Mesothelial cell of epicardium (in vitro differentiated cells): Measurements from ENCODE around the gene ZCCHC18. TPM values are rescaled to one million over a fixed set of nuclear protein-coding genes. Genes with fewer than 3 reads are reported as not detected.

Source experiments
- DNase-seq, 2 experiments: peaks; one replicate each; pipeline ENCODE4 v3.0.0; 2021; ENCODE audit warnings: low spot score in 2 of 2; ENCODE audit not compliant: unreplicated experiment in 2 of 2
- H3K27ac Mint-ChIP-seq: 2 replicates; pipeline ENCODE4 v1.8.0; 2021; ENCODE audit warnings: mixed read lengths
- H3K27me3 Mint-ChIP-seq: 2 replicates; pipeline ENCODE4 v1.8.0; 2021; ENCODE audit warnings: low read depth, mixed read lengths
- H3K36me3 Mint-ChIP-seq: 2 replicates; pipeline ENCODE4 v1.8.0; 2021; ENCODE audit warnings: mixed read lengths
- H3K4me1 Mint-ChIP-seq: 2 replicates; pipeline ENCODE4 v1.8.0; 2021; ENCODE audit warnings: mixed read lengths
- H3K4me3 Mint-ChIP-seq: 2 replicates; pipeline ENCODE4 v1.8.0; 2021; ENCODE audit warnings: mild to moderate bottlenecking, moderate library complexity, mixed read lengths
- H3K9me3 Mint-ChIP-seq: 2 replicates; pipeline ENCODE4 v1.8.0; 2021; ENCODE audit warnings: mixed read lengths
- total RNA-seq: library from RNA; stranded (reverse); gene quantifications from 3 replicates; pipeline ENCODE4 v1.2.1, GENCODE V29; 2021
- TF ChIP-seq, protein P1 (sequence below): fragments of 200-600 bp; sonication (generic); IDR thresholded peaks from one replicate; pipeline ENCODE4 v1.5.0; 2021; ENCODE audit warnings: antibody characterized with exemption; ENCODE audit not compliant: unreplicated experiment

ZCCHC18 gene
- total RNA-seq, 1 donor from 2014 or later, result 3.6 TPM

DNA sequence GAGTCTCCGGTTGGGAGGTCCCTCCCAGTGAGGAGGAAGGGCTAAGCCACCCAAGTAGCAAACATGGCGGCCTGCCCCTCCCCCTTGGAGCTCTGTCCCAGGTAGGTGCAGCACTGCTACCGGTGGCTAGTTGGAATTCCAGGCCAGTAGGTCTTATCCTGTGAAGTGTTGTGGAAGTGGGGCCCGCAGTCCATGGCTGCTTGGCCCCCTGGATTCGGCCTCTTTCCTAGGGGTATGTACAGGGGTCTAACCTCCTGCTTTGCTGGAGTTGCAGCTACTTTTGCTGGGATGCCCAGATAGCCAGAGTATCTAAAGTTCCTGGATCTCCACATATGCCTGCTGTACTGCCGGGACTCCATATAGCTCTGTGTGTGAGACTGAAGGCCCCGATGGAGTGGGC lies 26.4 kb upstream of the ZCCHC18 start:
- peaks cover 14% of the 10 kb centered on the region for H3K27me3 Mint-ChIP-seq
- no peaks in the 10 kb centered on the region for H3K4me1 Mint-ChIP-seq
- peaks cover 10% of the 10 kb centered on the region for H3K9me3 Mint-ChIP-seq
- no peak overlapping the region for H3K27ac Mint-ChIP-seq
- H3K36me3 Mint-ChIP-seq, result no peaks in the 10 kb centered on the region
- no peak for DNase-seq
- H3K4me3 Mint-ChIP-seq, result no peak overlapping the region
- TF ChIP-seq, protein P1, sequence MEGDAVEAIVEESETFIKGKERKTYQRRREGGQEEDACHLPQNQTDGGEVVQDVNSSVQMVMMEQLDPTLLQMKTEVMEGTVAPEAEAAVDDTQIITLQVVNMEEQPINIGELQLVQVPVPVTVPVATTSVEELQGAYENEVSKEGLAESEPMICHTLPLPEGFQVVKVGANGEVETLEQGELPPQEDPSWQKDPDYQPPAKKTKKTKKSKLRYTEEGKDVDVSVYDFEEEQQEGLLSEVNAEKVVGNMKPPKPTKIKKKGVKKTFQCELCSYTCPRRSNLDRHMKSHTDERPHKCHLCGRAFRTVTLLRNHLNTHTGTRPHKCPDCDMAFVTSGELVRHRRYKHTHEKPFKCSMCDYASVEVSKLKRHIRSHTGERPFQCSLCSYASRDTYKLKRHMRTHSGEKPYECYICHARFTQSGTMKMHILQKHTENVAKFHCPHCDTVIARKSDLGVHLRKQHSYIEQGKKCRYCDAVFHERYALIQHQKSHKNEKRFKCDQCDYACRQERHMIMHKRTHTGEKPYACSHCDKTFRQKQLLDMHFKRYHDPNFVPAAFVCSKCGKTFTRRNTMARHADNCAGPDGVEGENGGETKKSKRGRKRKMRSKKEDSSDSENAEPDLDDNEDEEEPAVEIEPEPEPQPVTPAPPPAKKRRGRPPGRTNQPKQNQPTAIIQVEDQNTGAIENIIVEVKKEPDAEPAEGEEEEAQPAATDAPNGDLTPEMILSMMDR, result no peak

DNA sequence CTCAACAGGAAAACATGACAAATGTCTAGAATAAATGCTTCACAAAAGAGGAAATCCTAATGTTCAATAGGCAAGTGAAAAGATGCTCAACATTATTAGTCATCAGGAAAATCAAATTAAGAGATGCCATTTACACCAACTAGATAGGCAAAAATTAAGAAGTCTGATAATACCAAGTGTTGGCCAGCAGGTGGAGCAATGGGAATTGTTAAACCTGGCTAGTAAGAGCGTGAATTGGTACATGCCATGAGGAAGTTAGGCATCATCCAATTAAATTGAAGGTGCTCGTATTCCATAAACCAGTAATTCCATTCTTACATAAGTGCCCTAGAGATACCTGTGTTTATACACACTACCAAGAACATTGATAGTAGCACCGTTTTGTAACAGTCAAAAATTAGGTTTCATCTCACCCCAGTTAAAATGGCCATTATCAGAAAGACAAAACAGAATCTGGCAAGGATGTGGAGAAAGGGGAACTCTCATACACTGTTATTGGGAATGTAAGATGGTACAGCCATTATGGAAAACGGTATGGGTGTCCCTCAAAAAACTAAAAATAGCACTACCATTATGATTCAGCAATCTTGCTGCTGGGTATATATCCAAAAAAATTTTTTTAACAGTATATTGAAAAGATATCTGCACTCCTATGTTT lies 14.0 kb upstream of the ZCCHC18 start:
- DNase-seq, result no peak
- Mint-ChIP-seq H3K4me3 (no peak overlapping the region), H3K4me1 (no peaks in the 10 kb centered on the region), H3K36me3 (no peaks in the 10 kb centered on the region), H3K27me3 (peaks cover 25% of the 10 kb centered on the region), H3K9me3 (no peaks in the 10 kb centered on the region), H3K27ac (no peak overlapping the region)
- TF ChIP-seq, protein P1, result peak; percentile 72

DNA sequence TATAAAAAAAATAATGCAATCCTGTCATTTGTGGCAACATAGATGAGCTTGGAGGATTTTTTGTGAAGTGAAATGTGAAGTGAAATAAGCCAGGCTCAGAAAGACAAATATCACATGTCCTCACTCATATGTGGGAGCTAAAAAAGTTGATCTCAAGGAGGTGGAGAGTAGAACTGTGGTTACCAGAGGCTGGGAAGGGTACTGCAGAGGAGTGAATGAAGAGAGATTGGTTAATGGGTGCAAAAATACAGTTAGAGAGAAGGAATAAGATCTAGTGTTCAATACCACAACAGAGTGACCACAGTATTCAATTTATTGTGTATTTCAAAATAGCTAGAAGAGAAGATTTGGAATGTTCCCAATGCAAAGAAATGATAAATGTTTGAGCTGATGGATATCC lies 13.4 kb upstream of the ZCCHC18 start:
- no peak for DNase-seq
- Mint-ChIP-seq H3K4me3 (no peak overlapping the region), H3K4me1 (no peaks in the 10 kb centered on the region), H3K27ac (no peak overlapping the region), H3K36me3 (no peaks in the 10 kb centered on the region), H3K27me3 (peaks cover 21% of the 10 kb centered on the region), H3K9me3 (no peaks in the 10 kb centered on the region)
- TF ChIP-seq, protein P1, result no peak

DNA sequence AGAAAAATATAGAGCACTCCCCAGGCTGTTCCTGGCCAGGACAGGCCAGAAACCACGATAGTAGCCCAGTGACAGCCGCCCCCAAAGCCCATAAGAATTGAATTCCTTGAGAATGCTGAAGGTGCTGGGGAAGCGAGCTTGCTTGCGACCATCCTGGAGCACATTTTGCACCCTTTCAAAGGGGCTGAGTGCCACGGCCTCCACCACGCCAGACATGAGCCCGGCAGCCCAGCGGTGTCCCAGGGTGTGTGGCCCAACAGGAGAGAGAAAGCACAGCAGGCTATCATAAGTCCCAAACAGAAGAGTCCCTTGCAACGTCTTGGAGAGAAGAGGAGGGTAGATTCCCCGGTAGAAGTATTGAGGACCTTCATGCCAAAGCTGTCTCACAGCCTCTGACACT lies 7.6 kb upstream of the ZCCHC18 start:
- Mint-ChIP-seq H3K4me1 (no peaks in the 10 kb centered on the region), H3K9me3 (no peaks in the 10 kb centered on the region), H3K27me3 (peaks cover 7% of the 10 kb centered on the region), H3K27ac (no peak overlapping the region), H3K36me3 (peaks cover 2% of the 10 kb centered on the region), H3K4me3 (no peak overlapping the region)
- no peak for DNase-seq
- TF ChIP-seq, protein P1, result no peak

DNA sequence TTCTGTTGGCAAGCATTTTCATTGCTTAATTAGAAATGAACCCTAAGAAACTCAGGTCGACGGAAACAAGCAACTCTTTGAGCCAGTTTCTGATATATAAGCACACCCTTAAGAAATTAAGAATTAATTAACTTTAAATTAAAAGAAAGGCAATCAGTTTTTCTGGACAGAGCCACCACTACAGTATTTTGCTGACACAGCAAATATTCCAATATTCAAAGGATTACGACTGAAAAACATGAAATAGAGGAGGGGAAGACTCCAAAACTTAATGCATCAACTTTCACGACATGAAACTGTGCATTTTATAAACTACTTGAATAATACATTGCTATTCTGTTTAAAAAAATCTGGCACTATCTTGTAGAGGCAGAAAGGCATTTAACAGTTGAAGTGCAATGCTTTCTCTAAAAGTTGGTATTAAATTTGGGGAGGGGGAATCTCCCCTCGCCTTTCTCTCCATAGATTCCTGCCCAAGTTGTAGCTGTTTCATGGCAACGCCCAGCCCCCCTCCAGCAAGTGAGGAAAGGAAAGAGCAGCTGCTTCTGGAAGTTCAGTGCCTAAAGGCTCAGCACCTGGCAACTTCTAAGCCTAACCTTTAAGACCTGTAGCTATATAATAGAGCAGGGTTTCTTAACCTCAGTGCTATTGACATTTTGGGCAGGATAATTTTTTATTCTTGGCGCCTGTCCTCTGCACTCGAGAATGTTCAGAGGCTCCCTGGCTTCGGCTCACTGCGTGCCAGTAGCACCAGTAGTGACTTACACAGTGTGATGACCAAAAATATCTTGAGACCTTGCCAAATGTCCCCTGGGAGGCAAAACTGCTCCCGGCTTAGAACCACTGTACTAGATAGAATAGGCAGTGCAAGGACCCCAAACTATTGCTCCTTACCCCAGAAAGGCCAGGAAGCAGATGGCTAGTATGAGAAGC lies 6.7 kb upstream of the ZCCHC18 start:
- H3K27me3 Mint-ChIP-seq, result peaks cover 6% of the 10 kb centered on the region
- H3K4me1 Mint-ChIP-seq, result no peaks in the 10 kb centered on the region
- no peaks in the 10 kb centered on the region for H3K9me3 Mint-ChIP-seq
- no peak for DNase-seq
- H3K27ac Mint-ChIP-seq, result no peak overlapping the region
- TF ChIP-seq, protein P1, result no peak
- H3K36me3 Mint-ChIP-seq, result peaks cover 2% of the 10 kb centered on the region
- no peak overlapping the region for H3K4me3 Mint-ChIP-seq
